ENCODE measurements around the gene CNGB1. TPM values are rescaled to one million over a fixed set of nuclear protein-coding genes. Genes with fewer than 3 reads are reported as not detected.
"Not testable (repeated sequence)": the region's sequence is repeated elsewhere in the genome, so short reads cannot be mapped to it uniquely, and the experiment has no call there.

The CNGB1 gene
- total and polyA plus RNA-seq, 2 donors from 2014 or later = not detected

DNA sequence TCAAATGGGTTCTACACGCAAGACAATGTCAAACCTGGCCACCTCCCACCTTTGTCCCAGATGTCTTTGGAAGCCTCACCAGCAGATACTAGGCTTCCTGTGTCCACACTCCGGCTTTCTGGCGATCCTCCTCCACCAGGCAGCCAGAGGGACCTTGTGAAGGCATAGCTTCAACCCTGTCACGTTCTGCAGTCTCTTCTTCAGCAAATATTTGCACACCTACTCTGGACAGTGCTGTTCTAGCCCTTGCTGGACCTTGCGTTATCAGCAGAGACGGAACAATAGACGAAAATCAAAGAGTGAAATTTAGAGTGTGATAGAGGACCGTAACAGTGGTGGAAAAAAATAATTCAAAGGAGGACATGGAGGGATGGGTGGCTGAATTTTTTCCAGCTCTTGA lies 130.1 kb downstream of the CNGB1 start:
- Histone ChIP-seq H3K36me3 (ENCODE audit: control insufficient read depth in 2 of 3, insufficient read depth in 3 of 3, low read length in 3 of 3) (no peaks in the 10 kb centered on the region), H3K27me3 (ENCODE audit: control insufficient read depth, insufficient read depth, low read length) (no peaks in the 10 kb centered on the region), H3K9me3 (ENCODE audit: control insufficient read depth in 2 of 3, insufficient read depth in 1 of 3, low read length in 3 of 3) (no peaks in the 10 kb centered on the region), H3K27ac (ENCODE audit: low read depth in 2 of 2, low read length in 2 of 2) (no peak overlapping the region), H3K4me3 (ENCODE audit: low read length in 3 of 3) (no peak overlapping the region), H3K4me1 (ENCODE audit: control insufficient read depth in 2 of 3, insufficient read depth in 2 of 3, low read depth in 1 of 3, low read length in 3 of 3) (peaks cover 3 to 6% (median 3%) of the 10 kb centered on the region in 3 donors), H3K9ac (ENCODE audit: low read length in 3 of 3) (no peak overlapping the region)
- intact Hi-C loops (cut with DNase I) = no loop called here
- no peak for DNase-seq
- FAIRE-seq = no peak
- TF ChIP-seq, protein P1, sequence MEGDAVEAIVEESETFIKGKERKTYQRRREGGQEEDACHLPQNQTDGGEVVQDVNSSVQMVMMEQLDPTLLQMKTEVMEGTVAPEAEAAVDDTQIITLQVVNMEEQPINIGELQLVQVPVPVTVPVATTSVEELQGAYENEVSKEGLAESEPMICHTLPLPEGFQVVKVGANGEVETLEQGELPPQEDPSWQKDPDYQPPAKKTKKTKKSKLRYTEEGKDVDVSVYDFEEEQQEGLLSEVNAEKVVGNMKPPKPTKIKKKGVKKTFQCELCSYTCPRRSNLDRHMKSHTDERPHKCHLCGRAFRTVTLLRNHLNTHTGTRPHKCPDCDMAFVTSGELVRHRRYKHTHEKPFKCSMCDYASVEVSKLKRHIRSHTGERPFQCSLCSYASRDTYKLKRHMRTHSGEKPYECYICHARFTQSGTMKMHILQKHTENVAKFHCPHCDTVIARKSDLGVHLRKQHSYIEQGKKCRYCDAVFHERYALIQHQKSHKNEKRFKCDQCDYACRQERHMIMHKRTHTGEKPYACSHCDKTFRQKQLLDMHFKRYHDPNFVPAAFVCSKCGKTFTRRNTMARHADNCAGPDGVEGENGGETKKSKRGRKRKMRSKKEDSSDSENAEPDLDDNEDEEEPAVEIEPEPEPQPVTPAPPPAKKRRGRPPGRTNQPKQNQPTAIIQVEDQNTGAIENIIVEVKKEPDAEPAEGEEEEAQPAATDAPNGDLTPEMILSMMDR (IDR thresholded peaks at IDR 0.05; ENCODE audit: borderline replicate concordance, extremely low read depth, insufficient read depth) = no peak

DNA sequence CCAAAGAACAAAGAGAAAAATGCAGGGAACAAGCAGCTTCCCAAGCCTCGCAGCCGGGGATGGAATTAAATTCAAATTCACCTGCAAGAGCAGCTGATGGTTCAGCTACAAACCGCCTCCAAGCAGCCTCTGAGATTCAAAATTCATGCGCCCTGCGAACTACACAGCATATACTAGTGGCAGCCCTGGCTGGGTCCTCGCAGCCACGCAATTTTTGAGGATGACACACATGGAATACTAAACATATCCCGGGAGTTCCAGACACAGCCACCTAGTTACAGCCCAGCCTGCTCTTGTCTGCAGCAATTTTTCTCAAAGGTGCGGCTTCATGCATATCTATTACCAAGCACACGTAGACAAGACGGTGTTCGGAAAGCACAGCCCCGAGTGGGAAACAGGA lies 132.8 kb downstream of the CNGB1 start:
- peaks cover 0 to 3% (median 0%) of the 10 kb centered on the region in 3 donors for H3K4me1 ChIP-seq (ENCODE audit: control insufficient read depth in 2 of 3, insufficient read depth in 2 of 3, low read depth in 1 of 3, low read length in 3 of 3)
- intact Hi-C loops (cut with DNase I) = no loop called here
- H3K4me3 ChIP-seq (ENCODE audit: low read length in 3 of 3) = no peak overlapping the region
- TF ChIP-seq, protein P1 (IDR thresholded peaks at IDR 0.05; ENCODE audit: borderline replicate concordance, extremely low read depth, insufficient read depth) = no peak
- H3K9me3 ChIP-seq (ENCODE audit: control insufficient read depth in 2 of 3, insufficient read depth in 1 of 3, low read length in 3 of 3) = no peaks in the 10 kb centered on the region
- no peak overlapping the region for H3K9ac ChIP-seq (ENCODE audit: low read length in 3 of 3)
- DNase-seq = no peak
- H3K27me3 ChIP-seq (ENCODE audit: control insufficient read depth, insufficient read depth, low read length) = no peaks in the 10 kb centered on the region
- no peak for FAIRE-seq
- H3K36me3 ChIP-seq (ENCODE audit: control insufficient read depth in 2 of 3, insufficient read depth in 3 of 3, low read length in 3 of 3) = no peaks in the 10 kb centered on the region
- no peak overlapping the region for H3K27ac ChIP-seq (ENCODE audit: low read depth in 2 of 2, low read length in 2 of 2)

DNA sequence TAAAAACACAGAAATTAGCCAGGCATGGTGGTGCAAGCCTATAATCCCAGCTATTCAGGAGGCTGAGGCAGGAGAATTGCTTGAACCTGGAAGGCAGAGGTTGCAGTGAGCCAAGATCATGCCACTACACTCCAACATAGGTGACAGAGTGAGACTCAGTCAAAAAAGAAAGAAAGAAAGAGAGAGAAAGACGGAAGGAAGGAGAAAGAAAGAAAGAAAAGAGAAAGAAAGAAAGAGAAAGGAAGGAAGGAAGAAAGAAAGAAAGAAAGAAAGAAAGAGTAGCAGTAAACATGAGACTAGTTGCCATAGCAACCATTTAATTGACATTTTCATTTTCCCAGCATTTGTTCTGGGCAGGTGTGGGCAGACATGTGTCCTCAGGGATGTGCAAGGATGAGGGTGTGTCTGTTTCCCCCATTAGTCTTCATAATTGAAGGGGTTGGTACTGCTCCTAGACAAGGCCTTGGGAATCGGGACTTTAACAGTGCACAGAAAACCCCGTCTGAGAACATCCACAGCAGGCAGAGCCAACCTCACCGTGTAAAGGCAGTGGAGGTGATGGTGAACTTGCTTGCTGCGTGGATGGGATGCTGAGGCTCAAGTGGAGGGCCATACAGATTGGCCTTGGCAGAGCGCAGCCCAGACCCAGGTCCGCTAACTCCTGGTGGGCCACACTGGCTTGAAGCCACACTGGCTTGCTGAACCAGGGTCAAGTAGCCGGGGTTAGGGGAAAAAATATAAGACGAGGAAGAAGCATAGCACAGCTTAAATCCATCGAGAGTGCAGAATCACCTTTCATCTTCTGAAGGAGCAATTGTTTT lies 133.4 kb downstream of the CNGB1 start:
- FAIRE-seq = no peak
- intact Hi-C loops (cut with DNase I) = no loop called here
- Histone ChIP-seq H3K4me3 (ENCODE audit: low read length in 3 of 3) (no peak overlapping the region), H3K27ac (ENCODE audit: low read depth in 2 of 2, low read length in 2 of 2) (no peak overlapping the region), H3K9ac (ENCODE audit: low read length in 3 of 3) (no peak overlapping the region), H3K36me3 (ENCODE audit: control insufficient read depth in 2 of 3, insufficient read depth in 3 of 3, low read length in 3 of 3) (no peaks in the 10 kb centered on the region), H3K4me1 (ENCODE audit: control insufficient read depth in 2 of 3, insufficient read depth in 2 of 3, low read depth in 1 of 3, low read length in 3 of 3) (peaks cover 0 to 2% (median 0%) of the 10 kb centered on the region in 3 donors), H3K9me3 (ENCODE audit: control insufficient read depth in 2 of 3, insufficient read depth in 1 of 3, low read length in 3 of 3) (no peaks in the 10 kb centered on the region), H3K27me3 (ENCODE audit: control insufficient read depth, insufficient read depth, low read length) (no peaks in the 10 kb centered on the region)
- DNase-seq = no peak
- TF ChIP-seq, protein P1 (IDR thresholded peaks at IDR 0.05; ENCODE audit: borderline replicate concordance, extremely low read depth, insufficient read depth) = no peak

DNA sequence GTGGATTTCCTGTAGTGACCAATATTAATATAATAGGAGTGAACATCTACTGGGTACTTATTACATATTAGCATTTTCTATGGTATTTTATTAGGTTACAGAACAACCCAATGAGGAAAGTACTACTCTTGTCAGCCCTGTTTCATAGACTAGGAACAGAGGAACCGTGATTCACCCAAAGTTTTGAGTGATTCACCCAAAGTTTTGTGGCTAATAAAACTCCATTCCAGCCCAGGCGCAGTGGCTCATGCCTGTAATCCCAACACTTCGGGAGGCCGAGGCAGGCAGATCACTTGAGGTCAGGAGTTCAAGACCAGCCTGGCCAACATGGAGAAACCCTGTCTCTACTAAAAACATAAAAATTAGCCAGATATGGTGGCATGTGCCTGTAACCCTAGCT lies 135.5 kb downstream of the CNGB1 start:
- H3K27me3 ChIP-seq (ENCODE audit: control insufficient read depth, insufficient read depth, low read length); H3K27ac ChIP-seq (ENCODE audit: low read depth in 2 of 2, low read length in 2 of 2); DNase-seq; H3K4me1 ChIP-seq (ENCODE audit: control insufficient read depth in 2 of 3, insufficient read depth in 2 of 3, low read depth in 1 of 3, low read length in 3 of 3); H3K36me3 ChIP-seq (ENCODE audit: control insufficient read depth in 2 of 3, insufficient read depth in 3 of 3, low read length in 3 of 3); H3K4me3 ChIP-seq (ENCODE audit: low read length in 3 of 3); H3K9me3 ChIP-seq (ENCODE audit: control insufficient read depth in 2 of 3, insufficient read depth in 1 of 3, low read length in 3 of 3); FAIRE-seq; intact Hi-C loops (cut with DNase I); H3K9ac ChIP-seq (ENCODE audit: low read length in 3 of 3): not testable (repeated sequence)
